ENCODE data around the gene NCOA6. TPM values are rescaled to one million over a fixed set of nuclear protein-coding genes. Genes with fewer than 3 reads are reported as not detected.

Gene NCOA6
- polyA plus RNA-seq, 1 of the 3 experiments (the other 2 are of a cell fraction) = 14.5 TPM

- ChIA-PET POLR2A (interaction anchor here (1.1 kb wide), 1 partner anchor 84 kb away, joined by 8 read pairs; the partner anchor contains the start of genes GSS and MYH7B), CTCF (interaction anchor here (0.5 to 6.1 kb wide), 18 partner anchors 8 to 398 kb away, joined by 3 to 61 read pairs (median 6); partner anchors contain the start of genes GSS and MYH7B)
- H3K9me2 ChIP-seq = no peaks in the 10 kb centered on the region
- DNase-seq = peak; percentile 33
- peak overlapping the region; percentile 72 to 74 for H3K4me3 ChIP-seq (ENCODE audit: low read depth in 2 of 2, low read length in 1 of 2)
- peaks cover 3% of the 10 kb centered on the region; the same call in 1 of the 2 replicates for H3K79me2 ChIP-seq (ENCODE audit: insufficient read depth)
- 23% methylated on average over 10 of the region's 10 CpGs for WGBS (ENCODE audit: low lambda C conversion rate)
- H3K9me3 ChIP-seq = no peaks in the 10 kb centered on the region
- H2AFZ ChIP-seq (ENCODE audit: low read depth) = peak overlapping the region; percentile 95
- H4K20me1 ChIP-seq (ENCODE audit: insufficient read depth) = no peaks in the 10 kb centered on the region
- peaks cover 0 to 25% of the 10 kb centered on the region in 2 experiments; a peak in 2 of 4 replicates for H3K4me1 ChIP-seq (ENCODE audit: control insufficient read depth in 1 of 2, insufficient read depth in 2 of 2, low read depth in 1 of 2, low read length in 1 of 2)
- H3K27me3 ChIP-seq (ENCODE audit: insufficient read depth) = no peaks in the 10 kb centered on the region
- H3K9ac ChIP-seq = peak overlapping the region; percentile 70
- H3K4me2 ChIP-seq = peak overlapping the region; percentile 88
- H3K36me3 ChIP-seq (replicated peaks in 1 of 2; ENCODE audit: control insufficient read depth in 1 of 2, insufficient read depth in 2 of 2, low read length in 1 of 2) = no peaks in the 10 kb centered on the region
- TF ChIP-seq USF1 (IDR thresholded peaks at IDR 0.05; ENCODE audit: borderline replicate concordance, low read depth) = no peak
- TF ChIP-seq RFX5 (IDR thresholded peaks at IDR 0.05; ENCODE audit: low read length) = no peak
- TF ChIP-seq MXI1 (IDR thresholded peaks at IDR 0.05; ENCODE audit: low read depth, low read length) = no peak; the same call in 1 of the 2 replicates
- no peak for TF ChIP-seq RCOR1 (IDR thresholded peaks at IDR 0.05; ENCODE audit: low read length)
- no peak for TF ChIP-seq TCF12 (IDR thresholded peaks at IDR 0.05)
- no peak for TF ChIP-seq EP300 (IDR thresholded peaks at IDR 0.05; ENCODE audit: borderline replicate concordance in 1 of 2, low read depth in 1 of 2, low read length in 1 of 2)
- TF ChIP-seq FOXJ3 (CRISPR knock-in tag; IDR thresholded peaks at IDR 0.05) = no peak
- H3K27ac ChIP-seq (ENCODE audit: low read depth in 2 of 2, low read length in 1 of 2) = peak overlapping the region in 1 of 2 experiments; percentile 58; a peak in 1 of 4 replicates
- H3F3A ChIP-seq (replicated peaks; ENCODE audit: insufficient read depth) = peaks cover 5% of the 10 kb centered on the region
Measured at GRCh38 chr20:34871966-34872621, 46.6 kb upstream of the NCOA6 start.

- no peaks in the 10 kb centered on the region for H3K79me2 ChIP-seq (ENCODE audit: insufficient read depth)
- H4K20me1 ChIP-seq (ENCODE audit: insufficient read depth) = no peaks in the 10 kb centered on the region
- H3K9me2 ChIP-seq = no peaks in the 10 kb centered on the region
- 98% methylated on average over 7 of the region's 7 CpGs for WGBS (ENCODE audit: low lambda C conversion rate)
- no peaks in the 10 kb centered on the region for H3K36me3 ChIP-seq (replicated peaks in 1 of 2; ENCODE audit: control insufficient read depth in 1 of 2, insufficient read depth in 2 of 2, low read length in 1 of 2)
- H2AFZ ChIP-seq (ENCODE audit: low read depth) = no peak overlapping the region
- no peak overlapping the region for H3K27ac ChIP-seq (ENCODE audit: low read depth in 2 of 2, low read length in 1 of 2)
- POLR2A ChIA-PET = no interaction called here
- H3K9ac ChIP-seq = no peak overlapping the region
- H3K27me3 ChIP-seq (ENCODE audit: insufficient read depth) = no peaks in the 10 kb centered on the region
- H3K4me3 ChIP-seq (ENCODE audit: low read depth in 2 of 2, low read length in 1 of 2) = peak overlapping the region; percentile 72 to 74
- no peaks in the 10 kb centered on the region for H3K9me3 ChIP-seq
- DNase-seq = no peak
- H3K4me2 ChIP-seq = peak overlapping the region; percentile 88
- CTCF ChIA-PET = interaction anchor here (1.2 to 6.1 kb wide), 8 partner anchors 18 to 398 kb away, joined by 3 to 49 read pairs (median 6); no protein-coding TSS in a partner anchor
- H3F3A ChIP-seq (replicated peaks; ENCODE audit: insufficient read depth) = peaks cover 5% of the 10 kb centered on the region
- peaks cover 0 to 25% of the 10 kb centered on the region in 2 experiments; a peak in 2 of 4 replicates for H3K4me1 ChIP-seq (ENCODE audit: control insufficient read depth in 1 of 2, insufficient read depth in 2 of 2, low read depth in 1 of 2, low read length in 1 of 2)
- no peak for TF ChIP-seq CHD2 (IDR thresholded peaks at IDR 0.05; ENCODE audit: low read length, partially characterized antibody)
- no peak for TF ChIP-seq EP300 (IDR thresholded peaks at IDR 0.05; ENCODE audit: borderline replicate concordance in 1 of 2, low read depth in 1 of 2, low read length in 1 of 2)
- no peak for TF ChIP-seq ELF1 (IDR thresholded peaks at IDR 0.05)
- no peak for TF ChIP-seq SIN3A (IDR thresholded peaks at IDR 0.05; ENCODE audit: borderline replicate concordance, low read depth, low read length)
- TF ChIP-seq CTCF (IDR thresholded peaks at IDR 0.05) = no peak
- TF ChIP-seq RXRA (IDR thresholded peaks at IDR 0.05; ENCODE audit: borderline replicate concordance, low read depth) = no peak
- TF ChIP-seq TCF12 (IDR thresholded peaks at IDR 0.05) = no peak
- no peak for TF ChIP-seq FOXJ3 (CRISPR knock-in tag; IDR thresholded peaks at IDR 0.05)
- no peak for TF ChIP-seq GATA2 (CRISPR knock-in tag; IDR thresholded peaks at IDR 0.05)
- no peak for TF ChIP-seq MAX (IDR thresholded peaks at IDR 0.05; ENCODE audit: low read depth)
- no peak for TF ChIP-seq NFIC (IDR thresholded peaks at IDR 0.05; ENCODE audit: borderline replicate concordance)
- TF ChIP-seq RAD21 (IDR thresholded peaks at IDR 0.05; ENCODE audit: low read length) = no peak
- no peak for TF ChIP-seq USF2 (IDR thresholded peaks at IDR 0.05; ENCODE audit: borderline replicate concordance, low read depth, low read length)
- TF ChIP-seq IRF3 (IDR thresholded peaks at IDR 0.05; ENCODE audit: low read depth, low read length) = no peak
Measured at GRCh38 chr20:34871320-34871926, 46.0 kb upstream of the NCOA6 start.
